Breast epithelium (tissue), 3 donors: ENCODE results near the gene EML1.

ENCODE experiments used
- CTCF ChIP-seq, 3 donors: fragments of 450-650 bp; IDR thresholded peaks; one replicate each; pipeline ENCODE4 v1.5.1; 2016 to 2017; ENCODE audit warnings: antibody characterized with exemption in 3 of 3, mild to moderate bottlenecking in 3 of 3, moderate library complexity in 3 of 3
- POLR2A ChIP-seq: fragments of 450-650 bp; IDR thresholded peaks from one replicate; pipeline ENCODE4 v1.6.1; 2016; ENCODE audit warnings: antibody characterized with exemption, mild to moderate bottlenecking, moderate library complexity
- POLR2AphosphoS5 ChIP-seq, 3 donors: sonication (generic); formaldehyde crosslinking; IDR thresholded peaks; one replicate each; pipeline ENCODE4 v1.6.1; 2017; ENCODE audit warnings: antibody characterized with exemption in 3 of 3

- no peak for TF ChIP-seq CTCF (IDR thresholded peaks at IDR 0.05)
- no peak for TF ChIP-seq POLR2A
- no peak for TF ChIP-seq POLR2AphosphoS5 (IDR thresholded peaks at IDR 0.05)
These were observed 57.5 kb downstream of the EML1 start for GRCh38 chr14:99850709-99851108.
